ENCODE measurements around the gene TBC1D9.

The TBC1D9 gene

GRCh38 chr4:140686796-140687195, 69.4 kb downstream of the TBC1D9 start:
- H3K36me3 ChIP-seq (replicated peaks): peaks cover 7% of the 10 kb centered on the region; the same call in 1 of the 2 replicates
- no peaks in the 10 kb centered on the region for H3K9me3 ChIP-seq
- no peak overlapping the region for H3K4me3 ChIP-seq
- DNase-seq (ENCODE audit: low spot score in 2 of 2): no peak
- in situ Hi-C loops (cut with MboI; ENCODE audit: low sequenced_read_pairs): no loop called here
- no peaks in the 10 kb centered on the region for H3K27me3 ChIP-seq (ENCODE audit: low read depth)
- peaks cover 53% of the 10 kb centered on the region for H3K4me1 ChIP-seq

- H3K4me3 ChIP-seq: no peak overlapping the region
- peaks cover 11% of the 10 kb centered on the region for H3K36me3 ChIP-seq (replicated peaks)
- peak; percentile 33 to 78 for DNase-seq (ENCODE audit: low spot score in 2 of 2)
- in situ Hi-C loops (cut with MboI; ENCODE audit: low sequenced_read_pairs): no loop called here
- peaks cover 33% of the 10 kb centered on the region for H3K4me1 ChIP-seq
- H3K27me3 ChIP-seq (ENCODE audit: low read depth): no peaks in the 10 kb centered on the region
- no peaks in the 10 kb centered on the region for H3K9me3 ChIP-seq
Observed at GRCh38 chr4:140684314-140684713, 71.9 kb downstream of the TBC1D9 start.

- H3K4me1 ChIP-seq: peaks cover 19% of the 10 kb centered on the region
- no peak overlapping the region for H3K4me3 ChIP-seq
- H3K27me3 ChIP-seq (ENCODE audit: low read depth): no peaks in the 10 kb centered on the region
- no peak for DNase-seq (ENCODE audit: low spot score in 2 of 2)
- in situ Hi-C loops (cut with MboI; ENCODE audit: low sequenced_read_pairs): no loop called here
- H3K9me3 ChIP-seq: no peaks in the 10 kb centered on the region
- peaks cover 30% of the 10 kb centered on the region for H3K36me3 ChIP-seq (replicated peaks)
Observed at GRCh38 chr4:140681201-140681600, 75.0 kb downstream of the TBC1D9 start.

- DNase-seq (ENCODE audit: low spot score in 2 of 2): no peak
- H3K36me3 ChIP-seq (replicated peaks): peaks cover 35% of the 10 kb centered on the region
- H3K9me3 ChIP-seq: no peaks in the 10 kb centered on the region
- H3K4me1 ChIP-seq: peaks cover 19% of the 10 kb centered on the region
- in situ Hi-C loops (cut with MboI; ENCODE audit: low sequenced_read_pairs): no loop called here
- H3K4me3 ChIP-seq: no peak overlapping the region
- no peaks in the 10 kb centered on the region for H3K27me3 ChIP-seq (ENCODE audit: low read depth)
Observed at GRCh38 chr4:140680686-140681085, 75.5 kb downstream of the TBC1D9 start.

- no peak for DNase-seq (ENCODE audit: low spot score in 2 of 2)
- in situ Hi-C loops (cut with MboI; ENCODE audit: low sequenced_read_pairs): no loop called here
- Histone ChIP-seq H3K9me3 (no peaks in the 10 kb centered on the region), H3K4me3 (no peak overlapping the region), H3K36me3 (replicated peaks) (peaks cover 31% of the 10 kb centered on the region), H3K4me1 (peaks cover 10% of the 10 kb centered on the region), H3K27me3 (ENCODE audit: low read depth) (no peaks in the 10 kb centered on the region)
Observed at GRCh38 chr4:140679576-140679975, 76.6 kb downstream of the TBC1D9 start.

- H3K4me1 ChIP-seq: no peaks in the 10 kb centered on the region
- H3K9me3 ChIP-seq: no peaks in the 10 kb centered on the region
- in situ Hi-C loops (cut with MboI; ENCODE audit: low sequenced_read_pairs): no loop called here
- no peak overlapping the region for H3K4me3 ChIP-seq
- H3K27me3 ChIP-seq (ENCODE audit: low read depth): no peaks in the 10 kb centered on the region
- H3K36me3 ChIP-seq (replicated peaks): peaks cover 31% of the 10 kb centered on the region
- DNase-seq (ENCODE audit: low spot score in 2 of 2): no peak
Observed at GRCh38 chr4:140675599-140676231, 80.5 kb downstream of the TBC1D9 start.

GRCh38 chr4:140673729-140674128, 82.5 kb downstream of the TBC1D9 start:
- no peaks in the 10 kb centered on the region for H3K9me3 ChIP-seq
- no peak for DNase-seq (ENCODE audit: low spot score in 2 of 2)
- no peaks in the 10 kb centered on the region for H3K4me1 ChIP-seq
- H3K36me3 ChIP-seq (replicated peaks): peaks cover 40% of the 10 kb centered on the region
- no peak overlapping the region for H3K4me3 ChIP-seq
- in situ Hi-C loops (cut with MboI; ENCODE audit: low sequenced_read_pairs): no loop called here
- no peaks in the 10 kb centered on the region for H3K27me3 ChIP-seq (ENCODE audit: low read depth)

- peaks cover 5% of the 10 kb centered on the region; the same call in 1 of the 2 replicates for H3K4me1 ChIP-seq
- peaks cover 41% of the 10 kb centered on the region for H3K36me3 ChIP-seq (replicated peaks)
- DNase-seq (ENCODE audit: low spot score in 2 of 2): no peak
- no peaks in the 10 kb centered on the region for H3K9me3 ChIP-seq
- in situ Hi-C loops (cut with MboI; ENCODE audit: low sequenced_read_pairs): no loop called here
- no peaks in the 10 kb centered on the region for H3K27me3 ChIP-seq (ENCODE audit: low read depth)
- no peak overlapping the region for H3K4me3 ChIP-seq
Observed at GRCh38 chr4:140672416-140672815, 83.8 kb downstream of the TBC1D9 start.

- H3K27me3 ChIP-seq (ENCODE audit: low read depth): no peaks in the 10 kb centered on the region
- no peak overlapping the region for H3K4me3 ChIP-seq
- H3K36me3 ChIP-seq (replicated peaks): peaks cover 47% of the 10 kb centered on the region
- in situ Hi-C loops (cut with MboI; ENCODE audit: low sequenced_read_pairs): no loop called here
- H3K4me1 ChIP-seq: peaks cover 5% of the 10 kb centered on the region; the same call in 1 of the 2 replicates
- DNase-seq (ENCODE audit: low spot score in 2 of 2): no peak
- no peaks in the 10 kb centered on the region for H3K9me3 ChIP-seq
Observed at GRCh38 chr4:140668111-140668510, 88.1 kb downstream of the TBC1D9 start.

GRCh38 chr4:140666889-140667614, 89.1 kb downstream of the TBC1D9 start:
- Histone ChIP-seq H3K4me1 (peaks cover 5% of the 10 kb centered on the region; the same call in 1 of the 2 replicates), H3K36me3 (replicated peaks) (peaks cover 56% of the 10 kb centered on the region), H3K9me3 (no peaks in the 10 kb centered on the region), H3K27me3 (ENCODE audit: low read depth) (no peaks in the 10 kb centered on the region), H3K4me3 (no peak overlapping the region)
- in situ Hi-C loops (cut with MboI; ENCODE audit: low sequenced_read_pairs): no loop called here
- no peak for DNase-seq (ENCODE audit: low spot score in 2 of 2)

- Histone ChIP-seq H3K4me1 (peaks cover 15% of the 10 kb centered on the region), H3K36me3 (replicated peaks) (peaks cover 52% of the 10 kb centered on the region), H3K4me3 (no peak overlapping the region), H3K9me3 (no peaks in the 10 kb centered on the region), H3K27me3 (ENCODE audit: low read depth) (no peaks in the 10 kb centered on the region)
- in situ Hi-C loops (cut with MboI; ENCODE audit: low sequenced_read_pairs): no loop called here
- DNase-seq (ENCODE audit: low spot score in 2 of 2): no peak
Observed at GRCh38 chr4:140662082-140662869, 93.9 kb downstream of the TBC1D9 start.

- H3K4me3 ChIP-seq: no peak overlapping the region
- in situ Hi-C loops (cut with MboI; ENCODE audit: low sequenced_read_pairs): no loop called here
- H3K9me3 ChIP-seq: no peaks in the 10 kb centered on the region
- H3K4me1 ChIP-seq: peaks cover 15% of the 10 kb centered on the region
- peaks cover 51% of the 10 kb centered on the region for H3K36me3 ChIP-seq (replicated peaks)
- H3K27me3 ChIP-seq (ENCODE audit: low read depth): no peaks in the 10 kb centered on the region
- DNase-seq (ENCODE audit: low spot score in 2 of 2): no peak
Observed at GRCh38 chr4:140661550-140661949, 94.6 kb downstream of the TBC1D9 start.

GRCh38 chr4:140659943-140660700, 96.1 kb downstream of the TBC1D9 start:
- Histone ChIP-seq H3K36me3 (replicated peaks) (peaks cover 48% of the 10 kb centered on the region), H3K4me1 (peaks cover 15% of the 10 kb centered on the region), H3K27me3 (ENCODE audit: low read depth) (no peaks in the 10 kb centered on the region), H3K4me3 (no peak overlapping the region), H3K9me3 (no peaks in the 10 kb centered on the region)
- peak; percentile 50 to 93 for DNase-seq (ENCODE audit: low spot score in 2 of 2)
- in situ Hi-C loops (cut with MboI; ENCODE audit: low sequenced_read_pairs): no loop called here
